SU-DHL-6 (cell line): Measurements from ENCODE around the gene PDE6H.

Source experiments
- CTCF ChIP-seq: fragments of 200-600 bp; sonication (generic); IDR thresholded peaks from one replicate; pipeline ENCODE4 v1.5.1; 2017; ENCODE audit warnings: antibody characterized with exemption, mild to moderate bottlenecking, low read length, moderate library complexity; ENCODE audit not compliant: insufficient read depth, poor library complexity, severe bottlenecking
- EZH2phosphoT487 ChIP-seq: fragments of 200-600 bp; sonication (generic), shearing (Covaris generic); conservative IDR thresholded peaks from 2 replicates; pipeline ENCODE4 v1.6.1; 2018; ENCODE audit warnings: mild to moderate bottlenecking, antibody characterized with exemption, low read length, moderate library complexity, mixed read lengths

- TF ChIP-seq CTCF (no peak), EZH2phosphoT487 (no peak)
Measured at GRCh38 chr12:14959463-14959862, 13.4 kb upstream of the PDE6H start.
